ENCODE data around the gene OTOP1.
A peak's percentile ranks its signal among the peaks of the same experiment; 100 is the strongest.
"Not testable (repeated sequence)": the region's sequence is repeated elsewhere in the genome, so short reads cannot be mapped to it uniquely, and the experiment has no call there.

Gene OTOP1

GRCh38 chr4:4226606-4227438 is at the start of gene OTOP1:
TSS of gene OTOP1 (minus strand) at chr4:4226929. CDS start at chr4:4226864, 65 bp downstream.
- no peak for DNase-seq

DNA sequence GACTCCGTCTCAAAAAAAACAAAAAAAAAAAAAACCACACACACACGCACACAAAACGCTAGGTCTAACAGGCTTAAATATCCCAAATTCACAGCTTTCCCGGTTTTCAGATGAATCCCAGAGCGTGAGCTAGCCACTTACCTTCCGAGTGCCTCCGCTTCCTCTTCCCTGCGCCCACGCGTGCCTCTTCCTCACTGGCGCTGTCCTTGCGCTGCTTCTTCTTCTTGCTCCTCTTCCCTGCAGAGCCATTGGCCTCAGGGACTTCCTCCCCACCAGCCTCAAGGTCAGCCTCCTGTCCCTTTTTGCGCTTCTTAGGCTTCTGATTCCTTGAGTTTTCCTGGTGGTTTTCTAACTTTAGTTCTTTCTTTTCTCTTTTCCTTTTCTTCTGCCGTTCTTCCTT is 47.5 kb upstream of the OTOP1 start:
- no peak for DNase-seq

GRCh38 chr4:4271912-4272311 is 45.2 kb upstream of the OTOP1 start:
- no peak for DNase-seq

- no peak for DNase-seq
Measured at GRCh38 chr4:4270529-4270928, 43.8 kb upstream of the OTOP1 start.

DNA sequence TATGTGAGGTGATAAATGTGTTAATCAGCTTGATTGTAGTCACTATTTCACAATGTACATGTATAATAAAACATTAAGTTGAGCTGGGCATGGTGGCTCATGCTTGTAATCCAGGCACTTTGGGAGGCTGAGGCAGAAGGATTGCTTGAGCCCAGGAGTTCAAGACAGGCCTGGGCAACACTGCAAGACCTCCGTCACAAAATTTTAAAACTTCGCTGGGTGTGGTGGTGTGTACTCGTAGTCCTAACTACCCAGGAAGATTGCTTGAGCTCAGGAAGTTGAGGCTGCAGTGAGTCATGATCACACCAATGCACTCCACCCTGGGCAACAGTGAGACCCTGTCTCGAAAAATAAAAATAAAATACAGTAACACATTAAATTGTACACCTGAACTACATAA is 43.1 kb upstream of the OTOP1 start:
- no peak for DNase-seq

DNA sequence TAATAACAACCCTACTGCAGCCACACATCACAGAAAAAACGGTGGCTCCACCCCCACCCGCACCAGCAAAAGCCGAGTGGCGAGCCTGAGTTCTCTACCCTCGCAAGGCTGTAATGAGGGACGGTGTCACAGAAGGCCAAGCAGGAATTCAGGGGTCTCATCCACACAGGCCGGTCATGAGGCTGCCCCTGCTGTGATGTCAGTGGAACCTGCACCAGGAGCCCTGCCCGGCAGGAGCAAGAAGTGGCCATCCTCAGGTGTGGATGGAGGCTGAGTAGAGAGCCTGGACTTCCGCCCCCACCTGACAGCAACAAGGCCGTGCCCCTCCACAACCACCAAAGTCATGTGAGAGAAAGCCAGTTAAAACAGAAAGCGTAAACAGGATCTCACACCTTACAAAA is 42.6 kb upstream of the OTOP1 start:
- DNase-seq: no peak

DNA sequence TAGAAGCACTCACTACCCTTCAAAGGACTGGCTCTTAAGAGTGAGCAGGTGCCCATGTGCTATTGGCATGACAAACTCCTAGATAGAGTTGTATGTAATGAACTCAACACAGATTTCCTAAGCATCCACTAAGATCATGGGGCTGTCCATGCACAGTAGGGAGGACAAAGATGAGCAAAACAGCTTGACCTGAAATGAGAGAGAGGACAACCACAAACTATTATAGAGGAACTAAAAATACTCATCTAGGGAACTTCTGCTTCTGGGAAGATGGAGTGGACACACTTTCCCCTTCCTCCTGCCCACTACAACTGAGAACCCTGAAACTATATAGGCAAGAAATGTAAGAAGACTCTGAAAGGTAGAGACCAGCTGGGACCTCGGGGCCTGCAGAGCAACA is 42.0 kb upstream of the OTOP1 start:
- no peak for DNase-seq

- DNase-seq: no peak
Measured at GRCh38 chr4:4267981-4268380, 41.3 kb upstream of the OTOP1 start.

- no peak for DNase-seq
Measured at GRCh38 chr4:4260185-4260751, 33.5 kb upstream of the OTOP1 start.

GRCh38 chr4:4259484-4260100 is 32.9 kb upstream of the OTOP1 start:
- DNase-seq: no peak

GRCh38 chr4:4257705-4258104 is 31.0 kb upstream of the OTOP1 start:
- DNase-seq: not testable (repeated sequence)

DNA sequence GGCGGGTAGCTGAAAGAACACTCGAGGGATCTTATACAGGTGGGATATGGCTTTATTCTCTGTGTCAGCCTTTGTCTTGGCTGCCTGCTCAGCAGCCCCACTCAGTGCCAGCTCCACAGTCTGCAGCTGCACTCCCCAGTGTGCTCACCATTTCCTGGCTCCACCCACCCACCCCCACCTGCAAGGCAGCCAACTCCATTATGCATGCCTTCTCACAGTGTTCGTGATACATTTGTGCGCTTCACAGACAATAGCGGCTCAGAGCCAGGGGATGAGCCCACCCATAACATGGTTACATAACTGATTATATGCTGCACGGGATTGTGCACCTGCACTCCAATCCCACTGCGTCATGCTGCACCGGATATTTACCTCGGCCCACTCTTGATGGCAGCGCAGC is 30.1 kb upstream of the OTOP1 start:
- DNase-seq: no peak

DNA sequence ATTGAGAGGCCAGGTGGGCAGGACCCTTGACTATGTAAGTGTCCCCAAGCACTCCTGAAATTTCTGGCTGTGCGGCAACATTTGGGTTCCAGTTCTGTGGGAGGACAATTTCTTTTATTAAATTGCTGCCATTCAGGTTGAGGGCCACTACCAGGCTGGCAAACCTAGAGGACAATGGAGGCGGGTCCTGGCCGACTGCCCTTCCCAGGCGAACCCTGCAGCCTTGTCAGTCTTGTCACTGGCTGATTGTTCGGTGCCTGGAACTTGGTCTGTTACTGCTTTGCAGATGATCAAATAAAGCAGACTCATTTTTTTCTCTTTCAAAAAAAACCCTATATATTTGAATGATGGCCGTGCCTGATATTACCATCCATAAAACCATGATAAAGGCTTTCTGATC is 27.9 kb upstream of the OTOP1 start:
- DNase-seq: no peak

DNA sequence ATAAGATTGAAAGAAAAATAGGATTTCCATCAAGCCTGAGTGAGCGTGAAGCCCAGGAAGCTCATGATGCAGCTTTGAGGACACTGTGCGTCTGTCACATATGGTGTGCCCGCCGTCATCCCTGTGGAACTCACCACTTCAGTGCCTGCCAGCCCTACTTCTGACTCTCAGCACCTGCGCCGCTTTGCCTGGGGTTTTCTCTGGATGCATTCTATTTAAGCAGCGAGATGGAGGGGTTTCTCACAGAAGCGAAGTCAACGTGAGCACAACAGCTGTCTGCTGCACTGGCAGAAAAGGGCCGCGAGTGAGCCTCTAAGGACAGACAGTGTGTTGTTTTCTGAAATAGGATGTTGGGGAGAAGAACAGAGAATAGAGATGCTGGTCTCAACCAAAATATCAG is 27.5 kb upstream of the OTOP1 start:
- no peak for DNase-seq

DNA sequence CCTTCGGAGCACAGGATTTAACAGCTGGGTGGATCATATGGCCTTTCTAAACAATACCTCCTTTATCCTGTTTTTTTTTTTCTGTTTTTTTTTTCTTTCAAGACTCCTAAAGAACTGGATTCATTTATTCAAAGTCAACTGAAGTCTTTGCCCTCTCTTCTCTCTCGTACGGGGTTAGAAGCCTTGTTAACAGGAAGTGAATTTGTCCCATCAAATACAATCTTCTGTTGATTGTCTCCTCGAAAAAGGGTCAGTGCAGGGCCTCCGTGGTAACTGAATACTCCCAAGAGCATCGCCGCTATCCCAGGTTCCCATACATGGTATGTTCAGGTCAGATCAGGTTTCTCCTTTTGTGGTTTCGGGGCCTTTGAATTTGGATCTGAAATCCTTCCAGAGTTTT is 23.1 kb upstream of the OTOP1 start:
- no peak for DNase-seq

DNA sequence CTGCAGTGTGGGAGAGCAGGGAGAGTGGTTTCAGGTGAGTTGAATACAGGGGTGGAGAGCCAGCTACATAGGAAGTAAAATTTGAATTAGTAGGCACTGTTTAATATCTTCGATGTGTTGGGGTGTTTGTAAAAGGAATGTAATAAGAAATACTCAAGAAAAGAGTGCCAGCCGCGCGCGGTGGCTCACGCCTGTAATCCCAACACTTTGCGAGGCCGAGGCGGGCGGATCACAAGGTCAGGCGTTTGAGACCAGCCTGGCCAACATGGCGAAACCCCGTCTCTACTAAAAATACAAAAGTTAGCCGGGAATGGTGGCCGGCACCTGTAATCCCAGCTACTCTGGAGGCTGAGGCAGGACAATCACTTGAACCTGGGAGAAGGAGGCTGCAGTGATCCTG is 22.6 kb upstream of the OTOP1 start:
- DNase-seq: not testable (repeated sequence)

DNA sequence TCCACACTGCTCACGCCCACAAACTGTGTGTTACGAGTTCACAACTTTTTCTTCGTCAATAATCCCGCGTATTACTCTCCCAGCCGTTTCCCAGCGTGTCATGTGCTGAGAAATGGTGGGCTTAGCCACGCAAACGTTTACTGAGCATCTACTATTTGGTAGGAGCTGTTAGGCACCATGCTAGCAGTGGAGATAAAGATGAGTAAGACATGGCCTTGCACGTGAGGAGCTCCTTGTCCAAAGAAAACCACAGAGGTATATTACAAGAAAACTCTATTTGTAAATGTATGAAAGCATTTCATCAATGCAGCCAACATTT is 22.1 kb upstream of the OTOP1 start:
- DNase-seq: no peak

DNA sequence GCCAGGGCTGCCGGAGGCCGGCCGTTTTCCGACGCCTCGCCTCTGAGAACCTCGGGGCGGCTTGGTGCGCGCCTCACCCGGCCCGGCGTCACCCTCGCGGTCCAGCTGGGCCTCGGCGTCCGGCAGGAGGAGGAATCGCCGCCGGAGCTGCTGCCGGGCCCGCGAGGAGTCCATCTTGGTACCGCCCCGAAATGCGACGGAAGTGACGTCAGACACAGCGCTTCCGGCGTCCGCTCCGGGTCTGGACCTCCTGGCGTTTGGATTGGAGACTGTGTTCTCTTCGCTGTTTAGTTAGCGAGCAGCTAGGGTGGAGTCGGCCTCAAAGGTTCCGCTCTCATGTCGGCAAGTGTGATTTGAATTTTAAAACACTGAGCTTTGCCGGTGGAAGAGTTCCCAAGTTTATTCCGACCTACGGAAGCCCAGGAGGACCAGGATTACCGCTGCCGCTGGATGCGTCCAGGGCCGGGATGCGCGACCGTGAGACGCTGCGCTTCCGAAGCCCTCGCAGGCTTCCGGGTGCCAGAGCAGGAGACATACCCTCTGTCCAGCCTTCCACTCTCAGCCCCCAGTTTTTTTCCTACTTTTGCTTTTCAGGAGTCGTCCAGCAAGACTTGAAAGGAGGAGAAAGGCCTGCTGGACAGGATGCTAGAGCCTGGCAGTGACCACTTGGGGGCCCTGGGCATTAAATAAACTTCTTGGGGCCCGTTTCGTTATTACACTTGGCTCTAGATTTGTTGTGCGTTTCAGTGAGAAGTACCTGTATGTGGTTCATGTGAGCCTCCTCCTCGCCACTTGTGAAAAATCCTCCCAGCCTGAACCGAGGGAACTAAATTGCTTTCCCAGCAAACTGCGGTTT is 21.5 kb upstream of the OTOP1 start, which contains the start of gene TMEM128:
Gene TMEM128, minus strand, starts transcription at position 195 of the 856 bp plus-strand sequence. Its CDS starts 21 bp downstream, at position 174.
- peak; percentile 86 to 88 for DNase-seq

- DNase-seq: no peak
Measured at GRCh38 chr4:4247696-4248028, 20.9 kb upstream of the OTOP1 start.

GRCh38 chr4:4245172-4245571 is 18.4 kb upstream of the OTOP1 start:
- DNase-seq: no peak

GRCh38 chr4:4239551-4239950 is 12.8 kb upstream of the OTOP1 start:
- not testable (repeated sequence) for DNase-seq

GRCh38 chr4:4233610-4234009 is 6.9 kb upstream of the OTOP1 start:
- DNase-seq: no peak

- no peak for DNase-seq
Measured at GRCh38 chr4:4228356-4228668, 1.6 kb upstream of the OTOP1 start.

All from stimulated activated CD4-positive, alpha-beta T cell treated with anti-CD3 and anti-CD28 coated beads, Interleukin-4, amount 100 ng/mL, for 4 hours (primary cell).